ENCODE data around the gene EMILIN1. TPM values are rescaled to one million over a fixed set of nuclear protein-coding genes. Genes with fewer than 3 reads are reported as not detected.

Gene EMILIN1
- total RNA-seq, 1 experiment from 2014 or later, result 1.2 TPM

GRCh38 chr2:27049422-27050280 is 28.8 kb upstream of the EMILIN1 start:
- no peak overlapping the region for H3K56ac ChIP-seq (ENCODE audit: insufficient read length, low read depth, low read length)
- no CpG with 5 or more reads among the region's 52 CpGs for WGBS (ENCODE audit: extremely low coverage, insufficient read length, low lambda C conversion rate)

More at GRCh38 chr2:27049422-27050280, 28.8 kb upstream of the EMILIN1 start:
- Histone ChIP-seq H3K79me2 (ENCODE audit: insufficient read depth, low read length) (no peaks in the 10 kb centered on the region), H3K9me3 (ENCODE audit: control insufficient read depth, low read depth, low read length) (no peaks in the 10 kb centered on the region), H2BK5ac (ENCODE audit: insufficient read length, low read length) (no peak overlapping the region), H3K27ac (ENCODE audit: insufficient read length, low read depth, low read length) (no peak overlapping the region), H2BK12ac (ENCODE audit: insufficient read length, low read depth, low read length) (no peak overlapping the region), H3K23me2 (ENCODE audit: insufficient read length, low read depth, low read length, poor library complexity, severe bottlenecking) (peaks cover 10% of the 10 kb centered on the region), H2BK120ac (ENCODE audit: low read depth, low read length, poor library complexity, severe bottlenecking) (no peak overlapping the region), H4K91ac (ENCODE audit: insufficient read length, low read depth, low read length) (no peak overlapping the region), H3K4me2 (ENCODE audit: insufficient read depth, insufficient read length, low read length) (peak overlapping the region; percentile 59), H3K14ac (ENCODE audit: insufficient read depth, low read length) (peak overlapping the region; percentile 34; the same call in 1 of the 2 replicates), H4K8ac (replicated peaks; ENCODE audit: insufficient read length, low read depth, low read length) (no peak overlapping the region), H3K79me1 (ENCODE audit: insufficient read depth, low read depth, low read length, poor library complexity, severe bottlenecking) (no peaks in the 10 kb centered on the region), H3K18ac (ENCODE audit: insufficient read length, low read depth, low read length) (peak overlapping the region; percentile 9), H3K4ac (ENCODE audit: low read depth, low read length) (no peak overlapping the region), H2AFZ (ENCODE audit: low read length) (peak overlapping the region; percentile 51), H3K9ac (ENCODE audit: extremely low read depth, insufficient read length, low read length) (peak overlapping the region; percentile 5), H3K23ac (ENCODE audit: insufficient read length, low read depth, low read length) (no peak overlapping the region), H4K5ac (ENCODE audit: insufficient read length, low read depth, low read length) (no peak overlapping the region), H2BK15ac (ENCODE audit: low read depth, low read length) (no peak overlapping the region), H3K4me1 (ENCODE audit: insufficient read depth, low read length) (peaks cover 4% of the 10 kb centered on the region; the same call in 1 of the 2 replicates), H3K27me3 (ENCODE audit: insufficient read depth, low read length) (no peaks in the 10 kb centered on the region), H2AK5ac (ENCODE audit: insufficient read length, low read length) (no peak overlapping the region), H4K20me1 (ENCODE audit: control insufficient read depth, insufficient read depth, insufficient read length) (no peaks in the 10 kb centered on the region), H2BK20ac (ENCODE audit: low read depth, low read length, poor library complexity, severe bottlenecking) (no peak overlapping the region), H3T11ph (ENCODE audit: low read length) (no peak overlapping the region)
- peaks cover 14 to 17% (median 15%) of the 10 kb centered on the region in 3 experiments for H3K36me3 Mint-ChIP-seq (ENCODE audit: insufficient read depth in 1 of 3, low read depth in 3 of 3)
- no peak for DNase-seq
- H3K9me3 Mint-ChIP-seq, result peaks cover 7 to 16% of the 10 kb centered on the region in 2 experiments
- H3K27ac Mint-ChIP-seq, result peak overlapping the region; percentile 27 to 85 (median 70); a peak in 5 of 7 replicates
- peaks cover 10 to 14% of the 10 kb centered on the region in 2 experiments for H3K4me1 Mint-ChIP-seq
- no peak for TF ChIP-seq CTCF (conservative IDR thresholded peaks at IDR 0.05)
- peak overlapping the region; percentile 94 to 97 for H3K4me3 Mint-ChIP-seq
- H3K27me3 Mint-ChIP-seq (ENCODE audit: low read depth), result peaks cover 9% of the 10 kb centered on the region

Measured in H9 (cell line).